SK-N-DZ (cell line): ENCODE data around the gene TESK1. TPM values are rescaled to one million over a fixed set of nuclear protein-coding genes. Genes with fewer than 3 reads are reported as not detected.

ENCODE experiments used
- DNase-seq: peaks from one replicate; pipeline ENCODE4 v3.0.0-alpha.2; 2015; ENCODE audit warnings: low spot score
- polyA plus RNA-seq, 2 experiments: library from polyadenylated mRNA; depleted of rRNA; stranded (reverse); fragments of >200 nt; gene quantifications; 2 replicates each; pipeline ENCODE4 v1.2.3, GENCODE V29; 2014

Gene TESK1, protein sequence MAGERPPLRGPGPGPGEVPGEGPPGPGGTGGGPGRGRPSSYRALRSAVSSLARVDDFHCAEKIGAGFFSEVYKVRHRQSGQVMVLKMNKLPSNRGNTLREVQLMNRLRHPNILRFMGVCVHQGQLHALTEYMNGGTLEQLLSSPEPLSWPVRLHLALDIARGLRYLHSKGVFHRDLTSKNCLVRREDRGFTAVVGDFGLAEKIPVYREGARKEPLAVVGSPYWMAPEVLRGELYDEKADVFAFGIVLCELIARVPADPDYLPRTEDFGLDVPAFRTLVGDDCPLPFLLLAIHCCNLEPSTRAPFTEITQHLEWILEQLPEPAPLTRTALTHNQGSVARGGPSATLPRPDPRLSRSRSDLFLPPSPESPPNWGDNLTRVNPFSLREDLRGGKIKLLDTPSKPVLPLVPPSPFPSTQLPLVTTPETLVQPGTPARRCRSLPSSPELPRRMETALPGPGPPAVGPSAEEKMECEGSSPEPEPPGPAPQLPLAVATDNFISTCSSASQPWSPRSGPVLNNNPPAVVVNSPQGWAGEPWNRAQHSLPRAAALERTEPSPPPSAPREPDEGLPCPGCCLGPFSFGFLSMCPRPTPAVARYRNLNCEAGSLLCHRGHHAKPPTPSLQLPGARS
- 5.7 and 8.4 TPM in 2 replicates for polyA plus RNA-seq (2014; cell fraction: cytosol; rRNA removed)
- 38.2 and 46.7 TPM in 2 replicates for polyA plus RNA-seq (2014; cell fraction: nucleus; rRNA removed)

DNA sequence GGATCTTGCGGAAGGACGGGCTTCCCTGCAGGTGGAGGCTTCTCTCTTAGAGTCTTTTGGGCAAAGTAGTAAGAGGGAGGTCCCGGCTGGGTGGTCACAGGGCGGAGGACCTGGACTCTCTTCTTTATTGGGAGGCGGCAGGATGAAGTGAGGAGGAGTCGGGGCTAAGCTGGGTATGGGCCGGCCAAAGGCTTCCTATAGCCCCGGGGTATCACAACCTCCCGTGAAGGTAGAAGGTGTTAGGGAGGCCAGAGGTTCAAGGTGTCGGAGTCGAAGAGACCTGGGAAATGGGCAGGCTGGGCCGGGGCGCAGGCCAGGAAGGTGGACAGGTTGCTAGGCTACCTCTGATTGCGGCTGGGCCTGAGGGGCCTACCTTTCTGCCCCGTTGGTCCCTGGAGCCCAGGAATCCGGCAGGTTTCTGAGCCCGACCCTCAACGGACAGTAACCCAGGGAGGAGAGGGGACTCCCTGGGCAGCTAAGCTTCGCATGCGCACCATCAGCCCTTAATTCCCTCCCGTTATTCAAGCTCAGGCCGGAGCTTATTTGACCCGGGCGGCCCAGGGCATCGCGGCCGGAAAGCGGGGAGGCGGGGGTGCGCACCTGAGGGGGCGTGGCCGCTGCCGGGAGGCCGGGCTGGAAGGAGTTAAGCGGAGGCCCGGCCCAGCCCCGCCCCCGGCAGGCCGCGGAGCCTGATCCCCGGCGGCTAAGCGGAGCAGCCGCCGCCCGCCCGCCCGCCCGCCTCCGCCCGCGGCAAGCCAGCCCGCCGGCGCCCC, at the start of gene TESK1:
TSS of gene TESK1 (plus strand) at position 685 of the 773 bp plus-strand sequence. CDS start 358 bp downstream, outside the sequence.
- peak; percentile 66 for DNase-seq

DNA sequence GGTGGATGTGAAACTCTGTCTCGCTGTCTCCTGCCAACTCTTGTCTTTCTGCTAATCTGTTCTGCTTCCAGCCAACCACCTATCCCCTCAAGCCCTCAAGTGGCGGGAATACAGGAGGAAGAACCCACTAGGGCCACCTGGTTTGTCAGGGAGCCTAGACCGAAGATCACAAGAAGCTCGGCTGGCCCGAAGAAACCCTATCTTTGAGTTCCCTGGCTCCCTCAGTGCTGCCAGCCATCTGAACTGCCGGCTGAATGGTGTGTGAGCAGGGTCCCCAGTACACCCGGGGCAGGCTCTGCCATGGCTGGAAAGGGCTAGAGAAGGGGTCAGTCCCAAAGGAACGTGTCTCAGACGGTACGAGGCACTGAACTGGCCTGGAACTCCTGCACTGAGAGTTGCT, 49.2 kb upstream of the TESK1 start:
- DNase-seq = no peak

DNA sequence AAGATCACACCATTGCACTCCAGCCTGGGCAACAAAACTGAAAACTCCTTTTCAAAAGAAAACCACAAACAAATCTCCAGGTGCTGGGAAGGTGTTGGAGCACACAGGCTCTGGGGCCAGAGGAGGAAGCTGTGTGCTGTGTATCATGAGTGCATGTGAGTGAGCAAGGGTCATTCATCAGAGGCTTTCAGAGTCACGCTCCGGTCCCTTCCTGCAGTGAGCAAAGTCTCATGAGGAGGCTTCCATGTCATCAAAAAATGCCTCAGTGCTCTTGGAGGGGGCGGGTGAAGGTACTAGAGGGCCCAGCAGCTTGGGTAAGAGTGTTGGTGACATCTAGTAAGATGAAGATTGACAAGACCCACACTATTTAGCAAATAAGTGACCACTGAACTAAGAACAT, 48.3 kb upstream of the TESK1 start:
- DNase-seq = no peak

DNA sequence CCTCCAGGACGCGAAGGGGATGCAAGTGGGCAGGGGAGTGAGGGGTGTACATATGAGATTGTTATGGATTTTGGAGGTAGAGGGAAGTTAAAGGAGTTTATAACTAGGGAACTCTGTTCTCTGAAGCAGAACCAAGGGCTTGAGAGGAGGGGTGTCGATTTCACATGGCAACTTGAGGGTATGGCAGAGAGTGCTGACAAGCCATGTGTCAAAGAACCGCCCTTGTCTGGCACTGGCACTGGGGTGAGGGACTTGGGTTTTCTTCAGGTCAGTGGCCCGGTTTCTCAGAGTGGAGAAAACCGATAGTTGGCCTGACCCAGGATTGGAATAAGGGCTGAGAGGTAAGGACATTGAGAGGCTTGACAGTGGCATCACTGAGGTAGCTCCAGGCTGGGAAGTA, 47.7 kb upstream of the TESK1 start:
- no peak for DNase-seq

DNA sequence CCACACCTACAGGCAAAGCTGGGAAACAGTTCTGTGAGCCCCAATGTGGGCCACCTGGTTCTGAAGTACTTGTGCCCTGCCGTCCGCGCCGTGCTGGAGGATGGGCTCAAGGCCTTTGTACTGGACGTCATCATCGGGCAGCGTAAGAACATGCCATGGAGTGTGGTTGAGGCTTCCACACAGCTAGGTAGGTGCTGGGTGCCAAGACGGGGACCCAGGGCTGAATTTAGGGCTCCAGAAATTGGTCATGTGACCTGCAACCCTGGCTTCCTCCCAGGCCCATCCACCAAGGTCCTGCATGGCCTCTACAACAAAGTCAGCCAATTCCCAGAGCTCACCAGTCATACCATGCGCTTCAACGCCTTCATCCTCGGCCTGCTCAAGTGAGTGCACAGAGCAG, 46.9 kb upstream of the TESK1 start:
- no peak for DNase-seq

DNA sequence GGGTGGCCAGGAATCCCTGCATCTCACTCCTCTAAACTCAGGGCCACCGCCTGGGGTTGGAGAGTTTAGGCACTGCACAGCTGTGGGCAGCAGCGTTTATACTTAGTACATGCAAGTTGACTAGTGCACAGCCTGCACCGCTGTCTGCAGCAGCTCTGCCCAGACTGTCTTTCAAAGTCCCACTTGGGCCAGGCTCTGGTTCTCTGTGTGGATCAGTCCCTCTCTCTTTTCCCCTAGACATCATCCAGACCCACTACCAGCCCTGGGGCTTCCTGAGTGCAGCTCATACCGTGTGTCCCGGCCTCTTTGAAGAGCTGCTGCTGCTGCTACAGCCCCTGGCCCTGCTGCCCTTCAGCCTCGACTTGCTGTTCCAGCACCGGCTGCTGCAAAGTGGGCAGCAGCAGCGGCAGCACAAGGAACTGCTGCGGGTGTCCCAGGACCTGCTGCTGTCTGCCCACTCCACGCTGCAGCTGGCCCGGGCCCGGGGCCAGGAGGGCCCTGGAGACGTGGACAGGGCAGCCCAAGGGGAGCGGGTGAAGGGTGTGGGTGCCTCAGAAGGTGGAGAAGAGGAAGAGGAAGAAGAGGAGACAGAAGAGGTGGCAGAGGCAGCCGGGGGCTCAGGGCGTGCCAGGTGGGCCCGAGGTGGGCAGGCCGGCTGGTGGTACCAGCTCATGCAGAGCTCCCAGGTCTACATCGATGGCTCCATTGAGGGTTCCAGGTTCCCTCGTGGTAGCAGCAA, 45.1 kb upstream of the TESK1 start:
- no peak for DNase-seq

DNA sequence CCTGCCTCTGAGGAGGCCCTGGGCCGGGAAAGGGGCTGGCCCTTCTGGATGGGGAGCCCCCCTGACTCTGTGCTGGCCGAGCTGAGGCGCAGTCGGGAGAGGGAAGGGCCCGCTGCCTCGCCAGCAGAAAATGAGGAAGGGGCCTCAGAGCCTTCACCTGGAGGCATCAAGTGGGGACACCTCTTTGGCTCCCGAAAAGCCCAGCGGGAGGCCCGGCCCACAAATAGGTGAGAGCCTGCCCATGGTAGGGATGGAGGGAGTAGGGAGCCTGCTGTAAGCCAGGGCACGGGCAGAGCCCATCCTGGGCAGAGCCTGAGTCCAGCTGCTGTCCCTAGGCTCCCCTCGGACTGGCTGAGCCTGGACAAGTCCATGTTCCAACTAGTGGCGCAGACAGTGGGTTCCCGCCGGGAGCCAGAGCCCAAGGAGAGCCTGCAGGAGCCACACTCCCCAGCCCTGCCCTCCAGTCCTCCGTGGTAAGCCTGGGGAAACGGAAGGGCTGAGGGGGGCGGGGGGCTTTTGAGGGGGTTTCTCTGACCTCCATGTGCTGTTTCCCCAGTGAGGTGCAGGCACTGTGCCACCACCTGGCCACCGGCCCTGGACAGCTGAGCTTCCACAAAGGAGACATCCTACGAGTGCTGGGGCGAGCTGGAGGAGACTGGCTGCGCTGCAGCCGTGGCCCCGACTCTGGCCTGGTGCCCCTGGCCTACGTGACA, 44.3 kb upstream of the TESK1 start:
- no peak for DNase-seq

DNA sequence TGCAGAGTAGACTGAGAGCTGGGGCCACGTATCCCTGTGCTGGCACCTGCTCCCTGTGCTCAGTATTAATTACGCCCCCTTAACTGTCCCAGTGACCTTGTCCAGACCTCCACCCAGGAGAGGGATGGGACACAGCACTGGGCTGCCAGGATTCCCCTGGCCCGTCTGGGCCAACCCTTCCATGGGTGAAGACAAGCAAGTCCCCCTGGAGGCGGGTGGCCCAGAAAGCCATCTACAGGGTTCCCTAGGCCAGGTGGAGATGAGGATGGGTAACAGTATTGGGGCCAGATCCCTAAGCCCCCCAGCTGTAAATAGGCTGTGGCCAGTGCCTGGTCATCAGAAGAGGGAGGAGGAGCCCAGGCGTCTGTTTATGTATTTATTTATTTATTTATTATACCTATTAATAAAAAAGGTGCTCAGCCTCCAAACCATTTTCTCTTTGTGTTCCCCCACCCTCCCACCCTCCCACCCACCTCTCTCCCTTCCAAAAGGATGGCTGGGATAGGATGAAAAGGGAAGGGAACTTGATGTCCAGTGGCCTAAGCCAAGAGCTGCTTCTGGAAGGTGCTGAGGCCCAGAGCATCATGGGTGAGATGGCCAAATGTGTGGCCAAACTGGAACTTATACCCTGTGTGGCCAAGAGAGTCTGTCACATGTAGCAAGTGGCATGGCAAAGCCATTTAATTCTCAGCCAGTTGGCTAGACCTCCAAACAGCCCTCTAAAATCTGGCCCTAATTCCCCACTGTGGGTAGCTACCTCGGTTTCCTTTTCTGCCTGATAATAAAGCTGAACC, 43.4 kb upstream of the TESK1 start:
- DNase-seq = no peak

DNA sequence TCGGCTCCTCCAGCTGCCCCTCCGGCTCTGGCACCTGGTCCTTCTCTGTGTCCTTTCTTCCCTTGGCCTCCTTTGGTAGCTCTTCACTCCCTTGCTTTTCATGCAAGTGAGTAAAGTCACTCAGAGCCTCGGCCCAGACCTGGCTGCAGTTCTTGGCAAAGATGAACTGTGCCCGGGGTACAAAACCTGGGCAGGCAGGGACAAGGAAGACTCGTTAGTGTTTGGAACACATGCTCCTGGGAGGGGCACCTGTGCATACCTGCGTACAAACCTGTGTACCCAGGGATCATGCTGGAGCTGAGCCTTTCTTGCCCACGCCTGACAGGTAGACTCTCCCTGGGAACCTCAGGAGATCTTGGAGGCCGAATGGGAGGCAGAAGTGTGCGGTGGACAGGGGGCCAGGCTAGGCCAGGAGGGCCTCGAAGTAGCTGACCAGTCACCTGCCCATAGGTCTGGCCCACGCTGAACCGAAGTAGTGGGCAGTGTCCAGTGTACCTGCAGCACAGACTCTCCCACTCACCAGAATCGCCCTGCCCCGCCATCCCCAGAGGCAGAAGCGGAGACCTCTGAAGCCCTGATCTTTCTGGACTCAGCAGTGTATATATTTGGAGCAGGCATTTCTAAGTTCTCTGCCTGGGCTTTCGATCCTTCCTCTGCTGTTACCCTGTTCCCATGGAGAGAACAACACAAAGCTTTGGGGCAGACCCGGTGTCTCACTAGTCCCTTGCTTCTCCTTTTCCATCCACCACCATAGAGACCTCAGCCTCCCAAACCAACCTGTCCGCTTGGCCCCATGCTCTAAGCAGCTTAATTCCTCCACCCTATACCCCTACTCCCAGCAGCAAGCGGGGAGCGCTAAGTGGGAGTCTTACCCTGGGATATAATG, 41.9 kb upstream of the TESK1 start:
- DNase-seq = no peak

DNA sequence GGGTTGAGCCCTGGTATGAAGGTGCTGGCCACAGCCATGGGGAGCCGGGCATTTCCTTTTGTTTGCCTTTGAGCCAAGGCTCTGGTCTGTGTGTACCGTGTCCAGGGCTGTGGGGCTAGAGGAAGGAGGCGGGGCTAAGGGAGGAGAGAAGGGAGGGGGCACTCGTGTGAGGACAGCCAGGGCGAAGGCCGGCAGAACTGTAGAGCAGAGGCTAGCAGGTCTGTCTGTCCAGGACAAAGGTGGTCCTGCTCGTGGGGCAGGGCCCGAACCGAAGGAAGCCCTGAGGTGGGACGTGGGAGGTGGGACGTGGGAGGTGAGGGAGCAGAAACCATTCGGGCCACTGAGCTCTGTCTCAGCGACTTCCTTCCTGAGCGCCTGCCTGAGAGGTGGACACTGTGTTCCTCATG, 41.3 kb upstream of the TESK1 start:
- DNase-seq = peak; percentile 24

DNA sequence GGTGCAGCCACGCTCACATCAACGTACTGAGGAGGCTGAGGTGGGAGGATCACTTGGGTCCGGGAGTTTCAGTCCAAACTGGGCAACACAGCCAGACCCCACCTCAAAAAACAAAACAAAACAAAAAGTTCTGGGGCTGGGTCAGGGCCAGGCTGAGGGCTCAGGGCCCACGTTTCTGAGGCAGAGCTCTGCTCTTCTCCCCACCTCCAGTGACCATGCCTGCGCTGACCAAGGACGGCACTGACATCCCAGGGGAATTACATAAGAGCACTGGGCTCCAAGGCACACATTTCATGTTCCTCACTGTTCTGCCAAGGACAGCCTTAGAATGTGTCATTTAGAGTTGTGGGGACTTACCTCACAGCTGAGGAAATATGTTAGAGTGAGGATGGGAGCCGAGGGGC, 40.4 kb upstream of the TESK1 start:
- DNase-seq = no peak

DNA sequence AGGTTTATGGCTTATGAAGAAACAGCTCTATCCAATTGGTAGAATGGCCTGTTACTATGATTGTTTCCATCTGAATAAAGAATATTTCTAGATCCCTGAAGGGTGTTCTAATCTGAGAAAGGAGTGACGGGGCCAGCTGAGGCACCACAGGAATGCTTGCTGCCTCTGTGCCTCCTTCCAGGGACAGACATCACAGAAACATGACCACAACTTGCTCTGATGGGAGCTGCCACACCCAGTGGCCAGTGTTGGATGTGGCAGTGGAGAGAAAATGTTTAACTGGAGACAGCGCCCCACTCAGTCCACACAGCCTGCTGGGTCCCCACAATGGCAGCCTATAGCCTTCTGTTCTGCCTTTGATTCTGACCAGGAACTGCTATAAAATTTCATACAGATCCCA, 38.6 kb upstream of the TESK1 start:
- no peak for DNase-seq

DNA sequence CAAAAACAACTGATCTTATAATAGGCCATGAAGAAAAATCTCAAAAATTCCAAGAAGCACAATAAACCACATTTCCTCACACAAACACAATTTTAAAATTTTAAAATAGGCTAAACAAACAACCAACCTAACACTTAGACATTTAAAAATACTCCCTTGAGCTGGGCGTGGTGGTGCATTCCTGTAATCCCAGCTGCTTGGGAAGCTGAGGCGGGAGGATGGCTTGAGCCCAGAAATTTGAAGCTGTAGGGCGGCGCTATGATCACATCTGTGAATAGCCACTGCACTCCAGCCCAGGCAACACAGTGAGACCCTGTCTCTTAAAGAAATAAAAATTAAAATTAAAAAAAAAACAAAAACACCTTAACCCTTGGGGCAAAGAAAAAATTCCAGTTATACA, 36.9 kb upstream of the TESK1 start:
- no peak for DNase-seq

DNA sequence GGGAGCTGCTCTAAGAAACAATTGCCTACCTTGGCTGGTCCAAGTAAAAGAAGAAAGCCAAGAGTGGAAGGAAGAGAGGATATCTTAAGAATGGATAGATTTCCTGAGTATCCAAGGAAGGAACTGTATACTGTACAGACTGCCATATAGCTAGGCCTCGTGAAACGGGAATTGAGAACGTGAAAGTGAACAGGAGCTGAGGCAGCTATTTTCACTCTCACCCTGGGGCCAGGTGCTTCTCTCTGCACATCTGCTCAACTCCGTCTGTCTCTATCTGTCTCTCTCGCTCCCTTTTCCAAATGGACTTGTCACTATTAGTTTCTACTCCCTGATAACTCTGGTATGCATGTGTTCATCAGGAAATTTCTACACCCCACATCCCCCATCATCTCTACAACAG, 35.9 kb upstream of the TESK1 start:
- no peak for DNase-seq

DNA sequence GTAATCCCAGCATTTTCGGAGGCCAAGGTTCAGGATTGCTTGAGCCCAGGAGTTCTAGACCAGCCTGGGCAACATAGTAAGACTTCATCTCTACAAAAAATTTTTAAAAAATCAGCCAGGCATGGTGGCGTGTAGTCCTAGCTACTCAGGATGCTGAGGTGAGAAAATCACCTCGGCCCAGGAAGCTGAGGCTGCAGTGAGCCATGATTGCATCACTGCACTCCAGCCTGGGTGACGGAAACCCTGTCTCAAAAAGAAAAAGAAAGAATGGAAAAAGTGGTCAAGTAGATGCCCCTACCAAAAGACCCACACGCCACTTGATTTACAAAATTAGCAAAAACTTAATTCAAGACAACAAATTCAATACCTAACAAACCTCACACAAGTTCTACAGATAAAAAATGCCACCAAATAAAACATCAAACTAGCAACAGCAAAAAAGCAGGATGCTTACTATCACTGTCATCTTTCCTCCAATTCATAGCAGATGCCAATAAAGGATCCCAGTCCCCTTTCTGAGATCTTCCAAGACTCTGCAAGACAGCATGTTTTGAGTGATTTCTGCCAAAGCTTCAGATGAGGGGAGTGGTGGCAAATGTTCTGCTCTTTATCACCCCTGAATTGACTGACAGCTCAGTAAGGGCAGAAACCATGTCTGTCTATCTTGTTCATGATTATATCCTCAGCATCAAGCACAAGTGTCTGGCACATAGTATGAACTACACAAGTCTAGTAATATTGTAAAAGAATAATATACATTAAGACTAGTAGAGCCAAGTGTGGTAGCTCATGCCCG, 34.2 kb upstream of the TESK1 start:
- DNase-seq = peak; percentile 47

DNA sequence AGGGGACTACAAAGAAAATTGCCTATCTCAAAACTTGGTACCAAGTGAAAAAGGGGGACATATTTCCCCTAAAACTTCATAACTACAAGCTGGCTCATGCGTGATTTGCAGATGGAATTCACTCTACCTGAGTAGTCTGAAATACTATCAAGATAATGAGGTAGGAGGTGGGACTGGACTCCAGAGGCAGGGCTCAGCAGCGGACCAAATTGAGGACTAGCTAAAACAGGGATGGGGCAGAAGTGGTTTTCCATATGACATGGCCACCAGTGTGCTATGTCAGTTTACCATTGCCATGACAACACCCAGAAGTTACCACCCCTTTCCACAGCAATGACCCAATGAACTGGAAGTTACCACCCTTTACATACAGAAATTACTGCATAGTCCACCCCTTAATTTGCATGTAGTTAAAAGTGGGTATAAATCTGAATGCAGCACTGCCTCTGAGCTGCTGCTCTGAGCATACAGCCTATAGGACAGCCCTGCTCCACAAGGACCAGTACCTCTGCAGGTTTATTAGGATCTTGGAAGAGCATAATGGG, 30.4 kb upstream of the TESK1 start:
- no peak for DNase-seq

DNA sequence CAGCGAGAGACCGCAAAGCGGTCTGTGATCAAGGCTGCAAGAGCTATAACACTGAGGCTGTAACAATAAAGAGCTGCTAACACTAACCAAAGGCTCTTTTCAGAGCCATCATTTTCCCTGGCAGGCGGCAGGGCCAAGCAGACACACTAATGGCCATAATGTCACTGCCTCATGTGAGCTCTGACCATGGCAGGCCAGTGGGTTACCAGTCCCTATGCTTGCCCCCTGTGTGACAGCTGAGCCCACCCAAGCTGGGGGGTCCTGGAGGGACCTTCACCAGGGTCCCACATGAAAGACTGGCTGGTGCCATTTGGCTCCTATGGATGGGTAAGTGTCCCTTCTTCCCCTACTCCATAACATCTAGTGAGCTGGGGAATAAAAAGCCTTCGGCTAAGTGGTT, 29.6 kb upstream of the TESK1 start:
- DNase-seq = no peak

DNA sequence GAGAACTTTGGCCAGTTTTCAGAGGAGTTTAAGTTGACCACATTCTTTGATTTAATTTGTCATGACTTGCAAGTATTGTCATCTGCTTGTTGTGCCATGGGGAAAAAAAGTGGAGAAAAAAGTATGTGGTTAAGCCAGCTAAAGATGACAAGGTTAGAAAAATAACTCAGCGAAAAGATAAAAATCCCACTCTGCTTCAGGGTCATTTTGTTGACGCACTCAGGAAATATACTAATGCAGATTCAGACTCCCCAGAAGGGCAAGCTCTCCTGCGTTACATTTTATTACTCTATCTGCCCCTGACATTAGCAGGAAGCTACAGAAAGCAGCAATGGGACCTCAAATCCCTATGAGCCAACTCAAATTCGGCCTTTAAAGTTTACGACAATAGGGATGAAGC, 27.6 kb upstream of the TESK1 start:
- no peak for DNase-seq
